ENCODE data around the gene GALNT18.
"Not testable (repeated sequence)": the region's sequence is repeated elsewhere in the genome, so short reads cannot be mapped to it uniquely, and the experiment has no call there.

The GALNT18 gene

DNA sequence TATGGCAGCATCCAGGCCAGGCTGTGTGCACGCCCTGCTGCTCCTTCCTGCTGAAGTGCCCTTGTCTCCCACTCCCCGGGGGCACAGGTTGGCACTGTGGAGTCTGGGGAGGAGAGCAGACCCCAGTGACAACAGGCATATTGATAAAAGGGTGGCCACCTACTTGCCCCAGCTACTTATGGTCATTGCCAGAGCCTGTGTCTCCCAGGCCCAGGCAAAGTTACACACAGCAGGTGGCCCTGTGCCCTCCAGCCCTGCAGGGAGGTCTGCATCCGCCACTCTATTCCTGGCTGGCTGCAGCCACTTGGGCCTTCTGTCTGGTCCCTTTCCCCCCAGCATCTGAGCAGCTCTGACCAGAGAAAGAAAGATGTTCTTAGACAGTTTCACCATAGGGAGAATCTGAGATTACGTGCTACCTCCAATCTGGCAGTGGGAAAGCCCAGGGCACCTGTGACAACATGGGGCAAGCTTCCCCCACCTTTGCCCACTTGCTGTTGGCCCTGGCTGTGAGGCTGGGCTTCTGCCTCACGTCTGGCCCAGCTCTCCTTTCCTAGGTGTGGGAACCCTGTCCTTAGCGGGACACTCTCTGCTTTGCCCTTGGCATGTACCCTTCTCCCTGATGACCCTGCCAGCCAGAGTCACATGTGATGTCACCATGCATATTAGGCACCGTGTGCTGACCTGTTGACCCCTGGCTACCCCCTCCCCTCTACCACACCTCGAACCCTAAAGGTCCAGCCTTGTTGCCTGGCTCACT, 243.4 kb downstream of the GALNT18 start:
- DNase-seq = no peak

DNA sequence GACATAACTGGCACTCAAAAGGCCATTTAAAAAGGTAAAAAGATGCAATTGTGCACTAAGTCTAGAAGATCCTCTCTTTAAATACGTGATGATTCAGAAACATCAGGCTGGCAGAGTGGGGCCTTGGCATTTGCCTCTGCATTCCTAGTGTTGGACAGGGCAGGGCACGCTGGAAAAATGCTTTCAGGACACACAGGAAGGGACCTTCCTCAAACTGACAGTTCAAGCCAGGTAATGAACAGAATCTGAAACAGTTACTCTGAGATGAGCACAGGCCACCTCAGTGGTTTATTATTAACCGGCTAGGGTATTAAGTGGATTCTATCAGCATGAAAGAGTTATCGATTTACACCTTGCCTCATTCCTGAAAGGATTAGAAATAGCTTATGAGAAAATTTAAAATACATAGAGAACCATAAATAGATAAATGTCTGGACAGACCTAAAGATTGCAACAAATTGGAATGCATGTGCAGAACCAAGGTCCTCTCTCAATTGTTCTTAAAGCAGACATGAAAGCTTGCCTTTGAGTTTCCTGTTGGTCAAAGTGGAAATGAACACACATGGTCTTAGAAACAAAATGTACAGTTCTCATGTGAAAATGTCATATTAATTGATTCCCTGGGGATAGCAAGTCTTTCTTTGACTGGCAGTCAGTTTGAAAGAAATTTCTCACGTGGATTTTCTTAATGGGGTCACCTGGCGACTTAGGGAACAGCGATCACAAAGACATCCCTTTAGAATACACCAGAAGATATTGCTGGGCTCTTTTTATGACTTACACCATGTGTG, 247.3 kb downstream of the GALNT18 start:
- no peak for DNase-seq

DNA sequence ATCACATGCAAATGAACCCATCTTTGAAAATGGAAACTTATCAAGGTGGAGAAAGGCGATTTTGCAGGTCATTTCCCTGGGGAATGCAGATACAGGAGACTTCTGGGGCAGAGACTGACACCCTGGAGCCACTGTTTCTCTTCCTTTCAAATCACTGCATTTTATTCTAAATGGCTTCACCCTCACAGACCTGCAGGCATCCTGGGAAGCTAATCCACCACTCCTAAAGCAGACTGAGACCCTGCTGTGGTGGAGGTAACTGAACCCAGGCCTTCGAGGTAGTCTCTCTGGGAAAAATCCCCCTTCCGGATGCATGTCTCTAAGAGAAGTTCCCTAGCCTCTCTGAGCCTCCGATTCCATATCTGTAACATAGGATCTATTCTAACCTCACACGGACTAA, 247.9 kb downstream of the GALNT18 start:
- DNase-seq = no peak

DNA sequence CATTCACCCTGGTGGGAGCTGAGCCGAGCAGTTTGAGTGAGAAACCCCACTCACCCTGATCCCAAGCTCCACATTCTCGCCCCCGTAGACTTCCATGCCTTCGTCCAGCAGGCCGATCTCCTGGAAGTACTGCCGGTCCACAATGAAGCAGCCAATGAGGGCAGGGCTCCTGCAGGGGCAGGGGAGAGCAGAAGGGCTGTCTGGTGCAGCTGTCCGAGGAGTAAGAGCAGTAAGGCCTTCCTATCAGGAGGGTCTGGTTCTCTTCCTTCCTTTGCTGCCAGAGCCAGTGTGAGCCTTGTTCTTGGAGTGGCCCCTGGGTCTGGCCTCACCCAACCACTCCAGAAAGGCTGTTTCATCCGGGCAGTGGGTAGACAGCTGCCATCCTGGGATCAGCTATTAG, 249.3 kb downstream of the GALNT18 start:
- no peak for DNase-seq

DNA sequence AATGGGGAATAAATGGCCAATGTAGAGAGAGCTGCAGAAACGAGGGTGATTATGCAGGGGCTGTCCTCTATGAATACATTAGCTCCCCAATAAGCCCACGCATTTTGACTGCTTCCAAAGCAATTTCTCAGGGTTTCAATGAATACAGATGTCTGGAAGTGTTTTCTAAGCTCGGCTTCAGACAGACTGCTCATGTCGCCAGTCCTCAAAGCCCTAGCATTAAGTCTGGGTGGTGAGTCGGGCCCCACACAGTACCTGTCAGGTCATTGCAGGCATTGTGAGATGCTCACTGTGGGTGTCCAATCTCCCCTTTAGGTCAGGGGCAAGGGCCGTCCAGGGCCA, 250.9 kb downstream of the GALNT18 start:
- no peak for DNase-seq

DNA sequence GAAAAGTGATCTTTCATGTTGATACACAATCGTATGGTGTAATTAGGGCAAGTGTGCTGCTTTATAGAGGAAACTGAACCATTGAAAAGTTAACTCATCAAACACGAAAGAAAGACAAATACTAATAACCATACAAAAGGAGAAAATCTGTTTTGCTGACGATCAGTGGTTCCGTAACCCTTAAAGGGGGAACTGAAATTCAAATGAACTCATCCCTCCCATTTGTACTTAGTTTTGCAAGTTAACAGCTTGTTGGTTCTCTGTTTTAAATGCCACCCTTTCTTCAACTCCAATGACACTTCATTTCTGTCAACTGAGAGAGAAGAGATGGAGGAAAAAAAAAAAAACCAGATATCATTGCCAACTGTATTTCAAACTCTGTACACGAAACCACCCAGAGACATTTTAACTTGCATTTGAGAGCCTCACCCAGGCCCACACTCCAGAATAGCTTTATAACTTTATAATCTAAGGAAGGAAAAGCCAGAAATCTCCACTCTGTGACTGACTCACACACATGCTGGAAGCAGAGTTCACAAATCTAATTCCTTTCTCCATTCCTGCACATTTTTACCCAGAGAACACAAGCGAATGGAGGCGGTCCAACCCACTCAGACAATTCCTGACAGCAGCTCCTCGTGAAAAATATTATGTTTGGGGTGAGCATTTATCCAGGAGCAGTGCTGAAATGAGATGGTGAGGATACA, 251.4 kb downstream of the GALNT18 start:
- no peak for DNase-seq

DNA sequence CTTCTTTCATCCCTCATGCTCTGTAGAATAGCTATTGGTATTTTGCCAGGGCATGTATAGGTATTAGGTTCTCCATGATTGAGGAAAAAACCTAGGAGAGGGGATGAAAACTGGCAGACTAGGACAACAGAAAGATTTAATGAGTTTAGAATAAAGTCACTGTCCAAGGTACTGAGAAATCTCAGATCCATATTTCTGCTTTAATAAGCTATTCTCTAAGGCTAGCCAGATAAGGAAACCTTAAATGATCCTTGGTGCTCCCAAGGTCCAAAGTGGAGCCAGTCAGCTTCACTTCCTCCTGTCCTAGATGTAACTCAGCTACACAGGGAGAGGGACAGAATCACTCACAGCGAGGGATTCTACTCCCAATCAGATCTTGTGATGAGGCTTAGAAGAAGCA, 255.0 kb downstream of the GALNT18 start:
- no peak for DNase-seq

DNA sequence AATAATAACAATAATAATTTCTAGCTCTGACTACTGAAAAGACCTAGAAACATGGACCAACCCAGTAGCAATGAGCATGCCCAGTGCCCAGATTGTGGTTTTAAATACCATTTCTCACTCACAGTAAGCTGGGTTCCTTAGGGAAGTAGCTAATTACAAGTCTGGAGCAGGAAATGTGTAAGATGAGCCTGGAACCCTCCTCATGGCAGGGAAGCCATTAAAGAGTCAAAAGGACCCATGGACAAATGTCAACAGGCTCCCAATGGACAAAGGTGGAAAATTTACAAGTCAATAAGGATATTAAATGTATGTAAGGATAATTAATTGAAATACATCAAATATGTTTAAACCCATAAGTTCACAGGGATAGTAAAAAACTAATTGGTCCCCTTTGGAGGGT, 258.1 kb downstream of the GALNT18 start:
- DNase-seq = no peak

DNA sequence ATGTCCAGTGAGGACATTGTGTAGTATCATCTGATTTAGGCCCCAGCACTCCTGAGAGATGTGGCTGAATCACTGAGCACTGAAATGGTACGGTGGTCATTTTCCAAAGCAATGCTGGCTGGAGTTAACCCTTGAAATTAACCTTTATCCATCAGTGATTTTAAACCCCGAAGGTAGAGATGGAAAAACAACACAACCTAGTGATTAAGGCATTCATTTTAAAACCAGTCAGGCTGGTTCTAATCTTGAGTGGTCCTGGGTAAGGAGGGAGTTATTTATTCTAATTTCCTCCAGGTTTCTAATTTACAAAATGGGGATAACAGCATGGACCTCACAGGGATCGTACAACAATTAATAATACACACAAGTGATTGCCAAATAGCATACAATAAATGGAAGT, 262.2 kb downstream of the GALNT18 start:
- no peak for DNase-seq

DNA sequence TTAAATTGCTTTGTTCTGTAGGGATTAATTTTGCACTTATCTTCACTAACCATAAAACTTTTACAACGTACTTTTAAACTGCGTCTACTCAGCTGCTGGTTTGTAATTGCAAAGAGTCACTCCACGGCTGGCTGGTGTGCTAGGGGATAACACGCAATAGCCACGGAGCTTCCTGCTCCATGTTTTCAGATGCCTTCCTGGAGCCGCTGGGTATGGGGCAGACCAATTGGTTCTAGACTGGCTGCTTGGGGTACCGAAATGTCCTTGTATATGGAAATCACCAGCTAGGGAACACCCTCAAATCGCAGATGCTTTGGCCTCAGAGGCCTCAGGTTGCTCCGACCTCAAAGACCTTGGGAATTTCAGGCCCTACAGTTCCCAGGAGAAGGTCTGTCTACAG, 265.0 kb downstream of the GALNT18 start:
- no peak for DNase-seq

DNA sequence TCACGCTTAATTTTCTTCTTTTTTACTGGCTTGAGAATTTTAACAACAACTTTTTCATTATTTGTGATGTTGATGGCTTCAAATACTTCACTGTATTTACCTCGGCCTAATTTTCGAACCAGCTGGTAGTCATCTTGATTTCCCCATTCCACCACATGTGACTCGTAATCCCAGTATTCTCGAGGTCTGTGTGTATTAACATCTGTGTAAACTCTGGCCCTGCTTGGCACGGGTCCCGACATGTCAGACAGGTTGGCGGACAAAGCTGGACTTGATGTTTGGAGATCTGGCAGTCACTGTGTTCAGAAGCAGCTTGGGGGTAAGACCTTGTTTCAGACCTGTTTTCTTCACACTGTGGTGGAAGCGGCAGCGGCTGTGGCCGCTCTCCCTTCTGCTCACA, 268.9 kb downstream of the GALNT18 start, which contains the start of gene CSNK2A3:
TSS of gene CSNK2A3 (minus strand) at position 373 of the 400 bp plus-strand sequence. CDS start at position 242, 131 bp downstream.
- DNase-seq = not testable (repeated sequence)

DNA sequence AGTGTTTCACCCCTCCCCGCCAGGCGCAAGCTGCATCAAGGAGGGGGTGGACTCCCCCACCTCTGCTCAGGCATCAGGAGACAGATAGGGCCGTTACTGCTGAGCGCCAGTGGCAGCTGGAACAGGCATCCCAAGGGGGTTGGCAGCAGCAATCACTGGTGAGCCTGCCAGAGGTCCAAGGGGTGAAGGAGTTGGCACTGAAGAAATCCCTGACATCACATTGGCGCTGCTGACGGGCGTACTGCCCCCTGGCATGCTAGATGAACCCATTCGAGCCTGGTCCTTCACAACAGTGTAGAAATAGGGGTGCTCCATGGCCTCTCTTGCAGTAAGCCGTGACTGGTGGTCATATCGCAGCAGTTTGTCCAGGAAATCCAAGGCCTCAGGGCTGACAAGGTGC, 270.0 kb downstream of the GALNT18 start:
- not testable (repeated sequence) for DNase-seq

DNA sequence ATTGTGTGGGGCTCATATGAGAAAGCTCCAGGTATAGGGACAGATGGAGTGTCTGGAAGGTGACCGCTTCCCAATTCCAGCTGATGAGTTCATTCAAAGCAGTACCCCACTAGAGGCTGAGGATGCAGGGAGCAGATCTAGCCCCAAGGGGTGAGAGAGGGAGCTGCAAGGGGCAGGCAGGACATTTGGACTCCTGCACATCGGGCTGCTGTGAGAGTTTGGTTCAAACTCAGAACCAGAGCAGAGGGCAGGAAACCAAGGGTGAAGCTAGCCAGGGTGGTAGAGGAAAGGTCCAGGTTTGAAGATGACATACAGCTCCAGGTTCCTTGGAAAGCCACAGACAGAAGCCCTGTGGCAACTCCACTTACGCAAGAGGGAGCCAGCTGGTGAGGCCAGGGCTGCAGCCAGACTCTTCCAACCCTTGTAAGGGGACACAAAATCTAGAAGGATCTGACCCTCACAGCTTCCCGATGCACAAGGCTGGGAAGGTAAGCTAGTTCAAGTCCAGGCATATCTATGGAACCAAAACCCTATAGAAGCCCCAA, 270.7 kb downstream of the GALNT18 start:
- no peak for DNase-seq

DNA sequence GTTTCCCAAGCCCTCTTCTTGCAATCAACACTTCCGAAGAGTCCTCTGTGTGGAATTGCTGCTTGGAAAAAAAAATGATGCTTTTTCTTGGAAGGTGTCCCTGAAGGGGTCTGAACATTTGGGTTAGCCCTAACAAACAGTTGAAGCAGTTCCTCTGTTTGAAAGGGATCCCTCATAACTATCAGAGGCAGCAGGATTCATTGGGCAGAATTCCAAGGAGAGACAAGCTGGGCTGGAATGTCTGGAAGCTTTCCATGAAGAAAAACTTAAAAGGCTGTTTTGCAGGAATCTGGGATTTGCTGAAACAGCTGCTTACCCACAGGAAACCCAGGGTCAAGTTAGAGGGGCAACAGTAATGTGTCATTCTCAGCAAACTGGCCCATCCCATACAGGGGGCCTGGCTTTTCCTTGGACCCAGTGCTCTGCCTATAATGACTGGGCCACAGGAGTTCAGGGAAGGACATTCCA, 271.9 kb downstream of the GALNT18 start:
- DNase-seq = no peak

DNA sequence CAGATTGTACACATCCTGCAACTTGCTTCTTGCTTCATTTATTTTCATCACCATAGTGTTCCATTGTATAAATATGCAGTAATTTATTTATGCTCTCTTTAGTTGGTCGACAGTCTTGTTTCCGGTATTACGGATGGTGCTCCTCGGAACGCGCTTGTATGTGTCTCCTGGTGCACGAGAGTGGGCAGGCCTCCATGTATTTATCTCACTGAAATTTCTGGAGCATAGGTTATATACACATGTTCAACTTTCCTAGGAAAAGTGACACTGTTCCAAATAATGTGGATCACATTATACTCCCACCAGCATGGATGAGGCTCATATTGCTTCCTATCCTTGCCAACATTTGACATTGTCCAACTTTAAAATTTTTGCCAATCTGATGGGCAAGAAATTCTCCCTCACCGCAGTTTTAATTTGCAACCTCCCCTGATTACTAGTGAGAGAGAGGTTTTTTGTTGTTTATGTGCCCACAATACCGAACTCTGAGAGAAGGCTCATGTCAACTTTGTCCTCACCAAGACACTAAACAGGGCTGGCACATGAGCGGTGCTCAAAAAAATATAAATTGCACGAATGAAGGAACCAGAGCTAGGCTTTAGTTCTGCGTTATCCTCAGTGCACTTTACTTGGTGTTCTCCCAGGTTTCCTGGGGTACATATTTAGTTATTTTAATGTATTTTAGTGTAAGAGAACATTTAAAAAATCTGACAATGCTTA, 272.5 kb downstream of the GALNT18 start:
- DNase-seq = no peak

DNA sequence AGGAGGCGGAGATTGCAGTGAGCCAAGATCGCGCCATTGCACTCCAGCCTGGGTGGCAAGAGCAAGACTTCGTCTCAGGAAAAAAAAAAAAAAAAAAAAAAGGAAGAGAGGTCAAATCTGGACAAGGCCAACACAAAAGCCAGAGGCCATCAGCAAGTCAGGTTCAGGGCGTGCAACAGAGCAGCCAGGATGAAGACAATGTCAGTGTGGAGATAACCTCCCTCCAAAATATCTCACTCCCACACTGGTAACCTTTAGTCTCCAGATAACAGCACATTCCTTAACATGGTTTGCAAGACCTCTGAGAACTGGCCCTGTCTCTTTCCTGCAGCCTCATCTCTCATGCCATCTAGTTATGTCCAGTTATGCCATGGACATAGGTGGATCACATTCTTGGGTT, 273.5 kb downstream of the GALNT18 start:
- no peak for DNase-seq

DNA sequence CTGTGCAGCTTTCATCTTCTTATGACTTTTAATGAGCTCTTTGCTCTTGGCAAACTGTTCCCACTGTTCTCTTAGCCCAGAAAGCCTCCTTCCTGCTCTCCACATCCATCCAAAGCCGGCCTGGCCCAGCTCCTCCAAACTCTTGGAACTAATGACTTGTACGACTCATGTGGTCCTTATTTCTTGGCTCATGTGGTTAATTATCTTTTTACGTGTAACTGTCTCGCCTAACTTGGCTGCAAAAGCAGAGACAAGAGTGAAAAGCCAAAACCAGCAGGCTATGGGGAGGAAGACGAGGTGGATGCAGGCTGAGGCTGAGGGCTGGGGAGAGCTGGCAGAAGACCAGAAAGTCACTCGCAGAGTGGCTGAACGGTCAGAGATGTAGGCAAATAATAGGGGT, 274.2 kb downstream of the GALNT18 start:
- no peak for DNase-seq

DNA sequence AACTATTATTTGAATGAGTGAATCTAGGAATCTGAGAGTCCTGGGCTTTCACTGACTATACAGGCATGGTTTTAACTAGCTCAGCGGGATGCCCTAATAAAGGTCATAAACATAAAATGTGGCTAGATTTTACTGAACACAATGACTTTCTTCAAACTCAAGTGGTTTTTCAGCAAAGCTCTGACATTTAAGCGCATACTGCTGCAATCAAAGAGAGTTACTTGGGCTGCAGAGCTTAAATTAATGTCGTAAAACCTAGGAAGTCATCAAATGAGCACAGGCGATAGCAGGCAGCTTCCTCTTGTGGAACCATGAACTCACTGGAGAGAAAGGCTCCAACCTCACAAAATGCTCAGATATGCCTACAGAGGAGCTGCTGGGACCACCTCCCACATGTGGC, 275.5 kb downstream of the GALNT18 start:
- DNase-seq = no peak

DNA sequence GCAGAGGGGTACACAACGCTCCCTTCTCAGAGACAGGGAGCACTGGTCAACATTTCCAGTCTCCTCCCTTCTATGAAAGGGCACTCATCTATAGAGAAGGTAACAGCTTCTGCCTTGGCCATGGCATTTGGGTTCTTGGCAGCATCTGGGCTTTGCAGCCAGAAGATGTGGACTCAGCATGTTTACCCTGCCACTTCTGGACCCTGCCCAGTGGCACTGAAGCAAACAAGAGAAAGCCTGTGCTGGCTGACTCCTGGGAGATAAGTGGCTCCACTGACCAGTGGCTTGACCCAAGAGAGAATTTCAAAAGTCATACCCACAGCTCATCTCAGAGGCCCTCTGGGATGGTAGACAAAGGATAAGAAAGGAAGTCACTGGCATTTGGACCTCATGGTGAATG, 276.7 kb downstream of the GALNT18 start:
- DNase-seq = no peak

DNA sequence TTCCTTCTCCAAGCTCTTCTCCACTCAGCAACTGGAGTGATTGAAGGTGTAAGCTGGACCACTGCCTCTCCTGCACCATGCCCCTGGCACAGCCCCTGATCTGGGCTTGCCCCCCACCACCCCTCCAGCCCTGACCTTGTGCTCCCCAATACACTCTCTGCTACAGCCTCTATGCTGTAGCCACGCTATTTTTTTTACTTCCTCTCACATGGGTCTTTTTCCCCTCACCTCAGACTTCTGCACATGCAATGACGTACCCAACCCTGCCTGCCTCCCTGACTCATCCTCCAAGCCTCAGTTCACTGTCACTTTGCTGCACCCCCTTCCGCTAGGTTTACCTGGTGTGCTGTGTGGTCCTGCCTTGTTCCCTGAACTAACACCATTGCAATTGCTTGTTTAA, 277.8 kb downstream of the GALNT18 start:
- DNase-seq = no peak

DNA sequence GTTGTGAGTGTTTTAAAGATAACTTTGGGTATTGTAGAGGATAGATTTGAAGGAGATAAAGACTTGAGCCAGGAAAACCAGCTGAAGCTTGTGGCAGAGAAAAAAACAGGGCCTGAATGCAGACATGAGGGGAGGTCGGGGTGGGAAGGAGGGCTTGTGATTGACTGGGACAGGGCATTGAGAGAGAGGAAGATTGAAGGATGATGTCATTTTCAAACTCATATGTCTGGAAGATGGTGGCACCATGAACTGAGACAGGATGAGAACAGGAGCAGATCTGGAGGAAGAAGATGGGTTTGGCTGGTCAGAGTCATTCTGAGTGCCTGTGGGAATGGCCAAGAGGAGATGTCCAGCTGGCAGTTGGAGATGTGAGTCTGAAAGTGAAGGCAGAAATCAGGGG, 283.5 kb downstream of the GALNT18 start:
- DNase-seq = no peak

DNA sequence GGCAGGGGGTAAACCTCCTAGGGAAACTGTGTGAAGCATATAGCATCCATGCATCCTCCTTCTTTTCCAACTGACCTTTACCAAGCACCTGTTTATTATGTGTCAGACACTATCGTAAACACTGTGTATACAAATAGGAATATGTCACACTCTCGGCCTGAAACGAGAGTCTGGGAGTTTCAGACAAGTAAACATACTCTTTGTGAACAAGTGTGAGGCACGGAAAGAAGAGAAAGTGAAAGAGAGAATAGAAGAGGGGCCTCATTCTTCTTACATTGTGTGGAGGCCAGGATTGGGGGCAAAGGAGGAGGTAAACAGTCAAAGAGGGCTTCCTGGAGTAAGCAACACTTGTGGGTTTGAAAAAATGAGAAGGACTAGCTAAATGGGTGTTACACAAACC, 285.1 kb downstream of the GALNT18 start:
- no peak for DNase-seq

DNA sequence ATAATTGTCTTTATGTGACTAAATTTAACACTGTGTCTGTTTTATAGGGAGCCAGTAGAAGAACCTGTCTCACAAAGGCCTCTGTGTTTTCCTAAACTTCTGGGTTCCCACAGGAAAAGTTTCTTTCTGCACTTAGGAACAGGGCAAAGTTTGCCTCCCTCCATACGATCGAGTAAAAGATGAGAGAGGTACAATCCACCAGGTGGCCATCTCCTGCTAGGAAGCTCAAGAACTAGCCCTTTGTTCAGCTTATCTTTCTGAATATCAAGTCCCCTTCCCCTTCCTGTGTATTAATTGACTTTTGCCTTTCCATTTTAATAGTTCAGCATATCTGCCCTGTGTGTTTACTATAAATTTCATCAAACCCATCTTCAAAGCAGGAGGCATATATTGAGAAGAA, 286.8 kb downstream of the GALNT18 start:
- no peak for DNase-seq

All from stimulated activated CD8-positive, alpha-beta memory T cell treated with anti-CD3 and anti-CD28 coated beads, Interleukin-4, amount 100 ng/mL, for 48 hours (primary cell).